ENCODE results near the gene ACACA.

DNA sequence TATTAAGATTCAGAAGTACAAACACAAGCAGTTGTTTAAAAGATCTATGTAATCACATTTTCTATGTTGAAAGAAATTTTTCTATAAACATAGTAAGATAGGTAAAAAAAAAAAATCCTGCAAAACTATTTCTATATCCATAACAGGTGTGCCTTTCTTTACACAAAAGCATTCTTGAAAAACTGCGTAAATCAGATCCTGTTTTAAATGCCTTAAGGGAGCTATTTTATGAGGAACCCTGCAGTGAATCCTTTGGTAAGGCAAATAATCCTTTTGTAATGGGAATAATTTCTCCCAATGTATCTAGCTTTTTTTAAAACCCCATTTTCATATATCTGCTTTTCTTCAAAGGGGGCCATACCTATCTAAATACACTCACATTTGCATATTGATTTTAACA is 300.6 kb downstream of the ACACA start:
- no peak for TF ChIP-seq ZFP30 (CRISPR knock-in tag; IDR thresholded peaks at IDR 0.05)
- no peak for TF ChIP-seq ZFP3 (CRISPR knock-in tag; IDR thresholded peaks at IDR 0.05)
- no peak for TF ChIP-seq CSDC2 (CRISPR knock-in tag; IDR thresholded peaks at IDR 0.05)
- no peak for TF ChIP-seq OSR1 (CRISPR knock-in tag; IDR thresholded peaks at IDR 0.05)
- TF ChIP-seq ZNF565 (CRISPR knock-in tag; conservative IDR thresholded peaks at IDR 0.05; ENCODE audit: low read depth) = no peak
- TF ChIP-seq PATZ1 (CRISPR knock-in tag; IDR thresholded peaks at IDR 0.05; ENCODE audit: borderline replicate concordance) = no peak
- TF ChIP-seq BACH2 (CRISPR knock-in tag; IDR thresholded peaks at IDR 0.05; ENCODE audit: borderline replicate concordance) = no peak
